ENCODE results near the gene CXCL11.
"Not testable (repeated sequence)": the region's sequence is repeated elsewhere in the genome, so short reads cannot be mapped to it uniquely, and the experiment has no call there.

The CXCL11 gene

GRCh38 chr4:76042241-76042998, 6.5 kb upstream of the CXCL11 start:
- DNase-seq: not testable (repeated sequence)

- DNase-seq: no peak
Measured at GRCh38 chr4:76036855-76037254, 985 bp upstream of the CXCL11 start.

GRCh38 chr4:76035141-76035540, 729 bp downstream of the CXCL11 start:
- no peak for DNase-seq

- no peak for DNase-seq
Measured at GRCh38 chr4:76029300-76029699, 6.6 kb downstream of the CXCL11 start.

- DNase-seq: peak; percentile 2
Measured at GRCh38 chr4:76028350-76028765, 7.5 kb downstream of the CXCL11 start.

- no peak for DNase-seq
Measured at GRCh38 chr4:76024065-76024464, 11.8 kb downstream of the CXCL11 start.

- DNase-seq: no peak
Measured at GRCh38 chr4:76023389-76023788, 12.5 kb downstream of the CXCL11 start, which contains the start of gene CXCL10. TSS of gene CXCL10 (minus strand) at chr4:76023497. CDS start at chr4:76023431, 66 bp downstream.

GRCh38 chr4:76022677-76023076, 13.2 kb downstream of the CXCL11 start:
- no peak for DNase-seq

GRCh38 chr4:76022031-76022430, 13.8 kb downstream of the CXCL11 start:
- DNase-seq: no peak

- no peak for DNase-seq
Measured at GRCh38 chr4:76017056-76017686, 18.7 kb downstream of the CXCL11 start.

GRCh38 chr4:76016393-76016792, 19.5 kb downstream of the CXCL11 start:
- DNase-seq: no peak

- no peak for DNase-seq
Measured at GRCh38 chr4:76013540-76013939, 22.3 kb downstream of the CXCL11 start.

- DNase-seq: no peak
Measured at GRCh38 chr4:76012388-76012801, 23.5 kb downstream of the CXCL11 start.

GRCh38 chr4:76011700-76012387, 24.0 kb downstream of the CXCL11 start:
- DNase-seq: no peak

- DNase-seq: no peak
Measured at GRCh38 chr4:76011018-76011670, 24.7 kb downstream of the CXCL11 start.

- DNase-seq: no peak
Measured at GRCh38 chr4:76010576-76010975, 25.3 kb downstream of the CXCL11 start.

- DNase-seq: no peak
Measured at GRCh38 chr4:76009311-76009710, 26.6 kb downstream of the CXCL11 start.

GRCh38 chr4:76007089-76007862, 28.6 kb downstream of the CXCL11 start, which contains the start of gene CXCL9:
TSS of gene CXCL9 (minus strand) at chr4:76007509. CDS start at chr4:76007449, 60 bp downstream.
- DNase-seq: no peak

- no peak for DNase-seq
Measured at GRCh38 chr4:76003620-76004019, 32.2 kb downstream of the CXCL11 start.

GRCh38 chr4:76003035-76003434, 32.8 kb downstream of the CXCL11 start:
- DNase-seq: no peak

GRCh38 chr4:76002176-76002575, 33.7 kb downstream of the CXCL11 start:
- DNase-seq: no peak

- no peak for DNase-seq
Measured at GRCh38 chr4:76001700-76002099, 34.2 kb downstream of the CXCL11 start.
